Fibroblast of skin of scalp (primary cell): Measurements from ENCODE around the gene EMC1.
"Not testable (repeated sequence)": the region's sequence is repeated elsewhere in the genome, so short reads cannot be mapped to it uniquely, and the experiment has no call there.

ENCODE experiments used
- DNase-seq: peaks from one replicate; pipeline ENCODE4 v3.0.0-alpha.2; 2013

The EMC1 gene

DNA sequence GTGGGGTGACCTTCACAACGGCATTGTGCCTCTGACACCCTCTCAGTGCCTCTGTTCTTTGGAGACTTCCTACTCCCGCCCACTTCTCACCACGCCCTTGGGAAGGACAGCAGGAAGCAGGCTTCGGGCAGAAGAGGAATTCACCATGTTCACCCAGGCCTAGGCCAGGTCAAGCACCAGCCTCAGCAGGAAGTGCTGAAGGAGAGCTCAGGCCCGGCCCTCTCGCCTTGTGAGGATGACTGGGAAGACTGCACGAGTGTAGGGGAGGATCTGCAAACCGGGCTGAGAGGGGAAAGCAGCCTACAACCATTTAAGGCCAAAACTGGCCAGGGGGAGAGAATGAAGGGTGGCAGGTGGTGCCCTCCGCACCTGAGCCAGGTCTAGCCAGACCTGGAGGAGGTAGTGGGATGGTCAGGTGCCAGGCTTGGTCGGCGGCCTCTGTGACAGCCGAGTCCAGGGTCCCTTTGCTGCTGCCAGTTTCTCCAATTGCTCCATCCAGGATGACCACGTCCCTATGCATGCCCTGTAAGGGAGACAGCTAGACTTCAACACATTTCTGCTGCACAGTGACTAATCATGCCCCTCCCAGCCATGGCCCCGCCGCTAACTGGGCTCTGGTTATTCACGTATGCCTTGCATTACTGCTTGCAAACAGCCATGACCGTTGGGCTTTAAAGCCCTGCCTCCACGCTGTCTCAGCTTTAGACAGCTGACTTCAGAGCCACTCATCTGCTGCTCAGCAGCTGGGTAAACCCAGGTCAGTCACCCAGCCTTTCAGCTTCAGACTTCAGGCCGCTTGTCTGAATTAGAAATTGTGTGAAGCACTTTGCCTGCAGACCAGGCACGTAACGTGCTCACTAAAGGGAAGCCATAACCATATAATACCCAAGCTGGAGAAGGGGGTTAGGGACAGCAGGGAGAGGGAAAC, 9.2 kb upstream of the EMC1 start:
- peak; percentile 68 for DNase-seq

DNA sequence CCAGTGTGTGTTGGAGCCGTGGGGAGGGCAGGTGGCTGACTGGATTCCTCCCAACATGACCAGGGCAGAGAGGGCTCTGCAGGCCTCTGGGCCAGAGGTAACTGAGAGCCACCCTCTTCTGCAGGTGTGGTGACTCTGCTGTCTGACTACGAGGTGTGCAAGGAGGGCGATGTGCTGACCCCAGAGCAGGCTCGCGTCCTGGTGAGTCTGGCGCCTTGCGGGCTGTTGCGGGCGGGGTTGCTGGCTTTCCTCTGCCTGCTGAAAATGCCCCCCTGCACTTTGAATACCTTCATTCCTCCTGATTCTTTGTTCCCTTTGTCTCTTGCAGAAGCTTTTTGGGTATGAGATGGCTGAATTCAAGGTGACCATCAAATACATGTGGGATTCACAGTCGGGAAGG, 7.0 kb upstream of the EMC1 start:
- no peak for DNase-seq

DNA sequence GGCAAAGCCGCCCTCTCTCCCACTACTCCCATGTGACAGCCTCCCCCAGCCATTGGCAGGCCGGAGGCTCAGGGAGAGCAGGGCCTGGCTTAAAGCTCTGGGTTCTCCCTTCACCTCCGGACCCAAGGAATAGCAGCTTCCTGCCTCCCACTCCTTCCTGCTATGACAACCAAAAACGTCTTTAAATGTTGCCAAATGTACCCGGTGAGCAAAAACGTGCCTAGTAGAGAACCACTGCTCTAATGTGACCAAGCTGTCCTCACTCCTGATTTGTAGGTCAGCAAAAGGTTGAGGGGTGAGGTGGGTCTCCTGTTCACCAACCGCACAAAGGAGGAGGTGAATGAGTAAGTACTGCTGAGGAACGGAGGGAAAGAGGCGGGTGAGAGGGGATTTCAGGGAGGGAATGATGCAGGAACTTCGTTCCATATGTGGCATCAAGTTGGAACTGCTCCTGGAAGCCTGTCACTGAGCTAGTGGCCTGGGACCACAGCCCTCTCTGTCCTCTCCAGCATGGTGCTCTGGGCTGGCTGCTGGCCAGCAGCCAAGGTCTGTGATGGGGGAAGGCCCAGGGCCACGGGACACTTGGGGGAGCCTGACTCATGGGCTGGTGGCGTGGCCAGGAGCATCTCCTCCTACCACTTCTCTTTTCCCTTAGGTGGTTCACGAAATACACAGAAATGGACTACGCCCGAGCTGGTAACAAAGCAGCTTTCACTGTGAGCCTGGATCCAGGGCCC, 6.0 kb upstream of the EMC1 start:
- DNase-seq: no peak

DNA sequence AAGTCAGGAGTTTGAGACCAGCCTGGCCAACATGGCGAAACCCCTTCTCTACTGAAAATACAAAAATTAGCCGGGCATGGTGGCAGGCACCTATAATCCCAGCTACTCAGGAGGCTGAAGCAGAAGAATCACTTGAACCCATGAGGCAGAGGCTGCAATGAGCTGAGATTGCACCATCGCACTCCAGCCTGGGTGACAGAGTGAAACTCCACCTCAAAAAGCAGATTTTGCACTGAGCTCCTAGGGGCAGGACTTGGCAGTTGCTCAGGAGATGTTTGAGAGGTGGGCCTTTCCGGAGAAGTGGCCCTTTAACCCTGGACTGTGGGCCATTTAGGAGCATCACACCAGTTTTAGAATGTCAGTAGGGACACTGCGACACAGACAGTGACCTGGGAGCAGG, 5.0 kb upstream of the EMC1 start:
- DNase-seq: not testable (repeated sequence)

DNA sequence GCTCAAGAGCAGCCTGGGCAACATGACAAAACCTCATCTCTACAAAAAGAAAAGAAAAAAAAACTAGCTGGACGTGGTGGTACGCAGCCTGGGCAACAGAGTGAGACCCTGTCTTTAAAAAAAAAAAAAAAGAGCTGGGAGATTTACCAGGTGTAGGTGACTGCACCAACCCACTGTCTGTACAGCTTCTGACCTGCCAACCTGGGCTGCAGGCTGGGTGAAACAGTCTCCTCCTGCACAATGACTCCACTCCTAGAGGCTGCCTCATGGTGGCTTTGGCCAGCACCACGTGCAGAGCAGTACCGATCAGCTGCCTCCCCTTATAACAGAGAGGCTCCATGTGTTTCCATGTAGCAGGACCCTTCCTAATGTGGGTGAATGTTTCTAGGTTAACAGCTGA, 4.0 kb upstream of the EMC1 start:
- no peak for DNase-seq

DNA sequence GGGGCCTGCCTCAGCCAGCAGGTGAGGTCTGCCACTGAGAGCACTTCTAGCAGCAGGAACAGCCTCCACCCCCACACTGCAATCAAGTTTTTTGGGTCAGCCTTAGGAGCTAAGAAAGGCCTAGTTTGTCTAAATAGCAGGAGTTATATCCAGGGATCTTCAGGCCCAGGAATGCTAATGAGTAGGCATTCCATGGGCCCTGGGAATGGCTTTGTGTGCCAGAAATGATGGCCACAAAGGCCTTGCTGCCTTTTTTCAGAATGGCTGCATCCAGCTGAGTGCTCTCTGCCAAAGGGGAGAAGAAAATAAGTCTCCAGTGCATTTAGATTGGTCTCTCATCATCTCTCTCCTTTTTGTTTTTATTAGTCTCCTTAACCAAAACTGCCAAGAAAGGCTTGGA, 3.1 kb upstream of the EMC1 start:
- DNase-seq: no peak

DNA sequence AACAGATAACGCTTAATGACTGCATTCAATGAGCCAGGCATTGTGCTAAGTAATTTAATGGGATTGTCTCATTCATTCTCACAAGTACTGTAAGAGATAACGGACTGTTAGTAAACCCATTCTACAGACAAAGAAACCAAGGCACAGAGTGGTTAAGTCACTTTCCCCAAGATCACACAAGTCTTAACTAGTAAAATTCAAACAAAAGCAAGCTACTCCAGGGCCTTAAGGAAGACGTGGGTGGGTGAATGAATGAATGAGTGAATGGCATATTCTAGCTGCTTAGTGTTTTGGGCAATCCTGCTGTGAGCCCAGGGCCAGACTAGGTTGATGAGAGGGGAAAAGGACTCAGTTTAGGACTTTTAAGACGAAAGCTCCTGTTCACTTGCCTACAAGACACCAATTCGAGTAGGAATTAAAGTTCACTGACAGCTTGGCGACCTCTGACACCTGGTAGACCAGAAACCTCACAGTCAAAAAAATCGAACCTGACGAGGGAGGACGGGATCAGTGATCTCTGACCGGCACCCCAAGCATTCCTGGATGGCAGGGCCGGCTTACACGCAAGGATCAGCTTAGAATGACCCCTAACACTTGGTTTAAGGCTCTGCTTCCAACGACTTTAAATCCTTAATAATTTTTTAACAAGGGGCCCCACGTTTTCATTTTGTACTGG, 557 bp downstream of the EMC1 start:
- no peak for DNase-seq

DNA sequence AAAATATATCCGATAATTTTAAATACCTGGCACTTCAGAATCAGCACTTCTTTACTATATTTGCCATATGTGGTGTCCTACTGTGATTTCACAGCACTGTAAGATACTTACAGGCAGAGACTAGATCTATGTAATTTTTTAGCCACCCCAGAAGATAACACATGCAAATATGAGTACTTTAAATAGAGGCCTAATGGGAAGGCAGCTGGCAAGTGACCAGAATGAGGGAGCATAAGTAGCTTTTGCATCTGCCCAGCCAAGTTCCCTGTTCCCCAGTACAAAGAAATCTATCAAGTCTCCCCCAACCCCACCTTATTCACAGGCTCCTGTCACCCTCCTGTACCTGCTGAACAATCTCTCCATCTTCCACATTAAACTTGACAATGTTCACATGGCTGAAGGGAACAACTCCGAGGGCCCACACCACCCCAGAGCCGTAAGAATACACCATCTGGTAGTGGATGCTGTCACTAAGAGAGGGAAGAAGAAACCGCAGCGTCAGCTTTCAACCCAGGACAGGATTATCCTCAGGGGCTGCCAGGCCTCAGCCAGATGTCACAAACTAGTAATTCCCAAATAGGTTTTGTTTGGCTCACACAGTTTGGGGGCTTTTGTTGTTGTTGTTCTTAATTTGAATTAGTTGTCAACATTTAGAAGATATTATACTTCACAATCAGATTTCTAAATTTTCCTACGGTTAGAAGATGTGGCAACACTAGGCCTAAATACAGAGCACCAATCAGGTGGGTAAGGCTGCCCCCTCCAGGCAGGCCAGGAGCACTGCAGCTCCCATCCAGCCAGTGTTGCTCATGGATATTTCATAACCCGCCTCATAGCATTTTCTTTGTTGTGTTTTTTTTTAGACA, 10.4 kb downstream of the EMC1 start:
- peak; percentile 59 for DNase-seq

DNA sequence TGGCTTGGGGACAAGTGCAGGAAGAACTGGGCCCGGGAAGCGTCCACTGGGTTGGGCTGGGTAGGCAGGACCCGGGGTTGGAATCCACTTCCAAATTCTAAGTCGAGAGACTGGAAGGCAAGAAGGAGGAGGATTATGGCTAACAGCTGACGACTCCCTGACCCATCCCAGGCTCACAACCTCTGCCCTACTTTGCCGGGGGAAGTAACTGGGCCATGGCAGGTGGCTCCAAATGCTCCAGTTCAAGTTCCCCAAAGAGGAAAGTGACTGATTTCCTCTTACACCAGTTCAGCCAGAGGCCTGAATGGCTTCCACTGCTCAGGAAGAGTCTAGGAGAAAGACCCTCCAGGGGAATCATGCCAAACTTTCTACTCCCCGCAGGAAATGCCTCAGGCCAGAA, 11.4 kb downstream of the EMC1 start:
- no peak for DNase-seq

DNA sequence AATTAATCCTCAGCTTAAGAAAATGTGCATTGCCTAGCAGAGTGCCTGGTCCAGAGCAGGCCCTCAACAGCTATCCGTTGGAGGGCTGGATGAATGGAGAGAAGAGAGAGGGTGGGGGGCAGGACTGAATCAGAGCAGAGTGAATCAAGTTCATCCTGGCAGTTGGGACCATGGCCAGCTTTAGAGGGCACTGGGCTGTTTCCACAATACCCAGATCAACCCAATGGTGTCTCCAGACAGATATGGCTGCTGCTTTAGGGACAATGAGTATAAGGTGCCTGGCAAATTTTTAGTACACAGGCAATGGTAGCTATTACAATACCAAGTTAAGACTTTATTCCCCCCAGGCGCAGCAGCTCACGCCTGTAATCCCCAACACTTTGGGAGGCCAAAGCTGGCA, 17.1 kb downstream of the EMC1 start:
- no peak for DNase-seq

DNA sequence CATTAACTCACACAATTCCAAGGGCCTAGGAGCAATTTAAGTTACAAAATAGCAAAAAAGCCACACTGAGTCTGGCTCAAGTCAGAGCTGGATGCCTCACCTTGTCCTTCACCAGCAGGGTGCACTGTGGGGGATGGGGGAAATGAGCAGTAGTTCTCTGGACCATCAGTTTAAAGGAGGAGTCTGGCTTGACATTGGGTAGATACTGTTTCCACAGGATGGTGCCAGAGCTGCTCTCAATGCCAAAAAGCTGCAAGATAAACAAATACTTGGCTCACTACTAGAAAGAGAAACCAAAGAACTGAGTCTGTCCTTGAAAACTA, 18.8 kb downstream of the EMC1 start:
- no peak for DNase-seq

DNA sequence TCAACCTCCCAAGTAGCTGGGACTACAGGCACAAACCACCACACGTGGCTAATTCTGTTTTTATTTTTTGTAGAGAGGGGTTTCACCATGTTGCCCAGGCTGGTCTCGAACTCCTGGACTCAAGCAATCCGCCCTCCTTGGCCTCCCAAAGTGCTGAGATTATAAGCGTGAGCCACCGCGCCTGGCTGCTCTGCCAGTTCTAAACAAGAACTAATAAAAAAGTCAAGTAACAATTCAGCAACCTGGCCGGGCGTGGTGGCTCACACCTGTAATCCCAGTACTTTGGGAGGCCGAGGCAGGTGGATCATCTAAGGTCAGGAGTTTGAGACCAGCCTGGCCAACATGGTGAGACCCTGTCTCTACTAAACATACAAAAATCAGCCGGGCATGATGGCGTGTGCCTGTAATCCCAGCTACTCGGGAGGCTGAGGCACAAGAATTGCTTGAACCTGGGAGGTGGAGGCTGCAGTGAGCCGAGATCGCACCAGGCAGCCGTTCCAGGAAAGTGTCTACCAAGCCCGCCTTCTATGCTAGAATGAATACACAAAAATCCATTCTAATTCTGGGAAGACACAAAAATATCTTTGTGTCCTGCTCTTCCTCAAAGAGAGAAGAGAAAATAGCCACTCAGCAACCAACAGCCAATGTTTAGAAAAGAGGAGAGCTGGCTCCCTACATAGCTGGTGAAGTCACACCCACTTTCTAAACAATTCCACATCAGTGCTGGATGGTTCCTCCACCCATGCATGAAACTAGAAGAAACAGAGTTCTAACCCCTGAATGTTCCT, 19.4 kb downstream of the EMC1 start:
- DNase-seq: not testable (repeated sequence)

DNA sequence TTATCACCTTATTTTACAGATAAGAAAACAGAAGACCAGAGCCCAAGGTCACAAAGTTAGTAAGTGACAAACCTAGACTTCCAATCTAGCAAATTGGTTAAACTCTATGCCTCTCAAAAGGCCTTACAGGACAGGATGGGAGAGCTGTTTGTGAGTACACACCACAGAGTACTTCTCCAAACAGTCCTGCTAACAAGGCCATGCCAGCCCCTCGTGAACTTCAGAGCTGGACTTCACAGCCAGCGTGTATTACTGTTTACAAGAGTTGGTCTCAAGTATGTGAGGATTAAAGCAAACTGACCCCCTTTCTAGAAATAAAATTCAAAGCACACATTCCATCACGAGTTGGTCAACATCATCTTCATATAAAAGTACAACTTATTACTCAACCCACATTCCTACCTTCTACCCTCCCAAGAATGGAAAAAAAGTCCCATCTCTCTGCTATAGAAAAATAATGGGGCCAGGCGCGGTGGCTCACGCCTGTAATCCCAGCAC, 21.4 kb downstream of the EMC1 start:
- no peak for DNase-seq

DNA sequence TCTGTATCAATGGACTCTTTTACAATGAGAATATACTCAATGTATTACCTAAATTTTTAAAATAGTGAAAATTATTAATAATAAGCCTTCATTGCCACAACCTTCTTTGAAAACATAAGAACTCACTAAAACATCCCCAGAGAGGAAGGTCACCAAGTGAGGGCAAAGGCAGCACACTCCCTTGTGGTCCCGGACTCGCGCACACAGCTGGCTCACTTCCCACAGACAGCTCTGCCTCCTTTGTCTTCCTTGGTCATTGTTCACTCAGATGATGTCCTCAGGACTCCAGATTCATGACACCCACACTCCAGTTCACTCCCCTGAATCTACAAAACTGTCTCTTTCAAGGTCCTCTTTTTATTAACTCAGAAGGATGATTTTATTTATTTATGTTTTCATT, 22.1 kb downstream of the EMC1 start:
- no peak for DNase-seq

DNA sequence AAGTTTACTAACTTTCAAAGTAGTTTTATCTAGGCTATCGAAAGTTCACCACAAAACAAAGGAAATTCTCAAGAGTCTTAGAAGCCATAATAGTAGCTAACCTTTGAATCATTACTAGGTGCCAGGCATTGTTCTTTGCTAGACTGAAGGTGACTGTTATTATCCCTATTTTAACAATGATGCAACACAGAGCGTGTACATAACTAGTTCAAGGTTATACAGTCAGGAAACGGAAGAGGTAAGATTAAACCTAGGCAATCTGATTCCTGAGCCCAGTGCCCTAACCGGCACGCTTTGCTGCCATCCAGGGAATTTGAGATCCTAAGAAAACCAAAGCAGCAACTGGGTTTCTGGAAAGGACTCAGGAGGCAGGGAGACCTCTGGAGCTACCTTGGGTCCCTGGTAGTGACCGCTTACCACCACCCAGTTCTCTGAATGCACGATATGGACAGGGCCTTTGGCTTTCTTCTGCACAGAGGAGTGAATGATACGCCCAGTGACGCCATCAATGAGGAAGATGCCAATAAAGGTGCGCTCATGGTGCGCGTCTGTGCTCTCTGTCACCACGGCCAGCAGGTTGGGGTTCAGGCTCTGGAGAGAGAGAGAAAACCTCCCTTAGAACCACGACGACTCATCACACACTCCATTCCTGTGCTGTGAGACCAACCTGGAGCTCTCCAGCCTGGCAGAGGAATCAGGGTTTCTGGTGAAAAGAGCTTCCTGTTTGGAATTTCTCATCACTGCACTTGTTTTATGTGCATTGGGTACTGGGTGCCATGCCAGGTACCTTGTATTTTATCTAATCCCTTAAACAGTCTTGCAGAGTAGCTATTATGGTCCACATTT, 28.1 kb downstream of the EMC1 start:
- no peak for DNase-seq

DNA sequence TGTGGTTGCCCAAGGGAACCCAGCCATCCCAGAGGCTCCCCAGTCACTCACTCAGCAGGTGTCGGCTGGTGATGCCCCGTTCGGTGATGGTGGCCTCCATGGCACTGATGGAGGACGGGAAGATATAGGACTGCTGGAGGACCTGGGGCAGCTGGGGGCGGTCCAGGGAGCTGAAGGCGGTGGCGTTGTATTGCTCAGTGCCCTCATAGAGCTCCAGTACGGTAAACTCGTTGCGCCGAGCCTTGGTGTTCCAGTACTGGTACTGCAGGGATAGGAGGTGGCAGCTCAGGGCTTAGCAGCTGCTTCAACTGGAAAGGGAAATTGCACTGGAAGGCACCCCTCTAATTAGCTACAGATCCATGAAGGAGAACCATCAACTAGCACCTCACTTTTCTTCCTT, 28.8 kb downstream of the EMC1 start:
- no peak for DNase-seq

DNA sequence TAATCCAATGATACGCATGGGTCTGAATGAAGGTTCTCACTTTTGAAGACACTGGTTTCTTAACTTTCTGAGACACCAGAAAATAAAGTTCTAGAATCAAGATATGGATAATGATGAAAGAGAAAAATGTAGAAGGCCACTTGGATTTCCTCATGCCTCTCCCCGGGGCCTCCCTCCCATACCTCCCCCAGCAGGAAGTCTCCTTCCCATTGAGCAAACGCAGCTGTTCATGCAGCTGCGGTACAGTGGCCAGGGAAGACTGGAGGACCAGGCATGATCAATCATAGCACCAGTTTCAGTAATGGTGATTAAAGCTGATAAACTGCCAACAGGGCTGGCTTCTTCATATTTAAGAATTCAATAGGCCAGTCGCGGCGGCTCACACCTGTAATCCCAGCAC, 30.3 kb downstream of the EMC1 start:
- DNase-seq: no peak

DNA sequence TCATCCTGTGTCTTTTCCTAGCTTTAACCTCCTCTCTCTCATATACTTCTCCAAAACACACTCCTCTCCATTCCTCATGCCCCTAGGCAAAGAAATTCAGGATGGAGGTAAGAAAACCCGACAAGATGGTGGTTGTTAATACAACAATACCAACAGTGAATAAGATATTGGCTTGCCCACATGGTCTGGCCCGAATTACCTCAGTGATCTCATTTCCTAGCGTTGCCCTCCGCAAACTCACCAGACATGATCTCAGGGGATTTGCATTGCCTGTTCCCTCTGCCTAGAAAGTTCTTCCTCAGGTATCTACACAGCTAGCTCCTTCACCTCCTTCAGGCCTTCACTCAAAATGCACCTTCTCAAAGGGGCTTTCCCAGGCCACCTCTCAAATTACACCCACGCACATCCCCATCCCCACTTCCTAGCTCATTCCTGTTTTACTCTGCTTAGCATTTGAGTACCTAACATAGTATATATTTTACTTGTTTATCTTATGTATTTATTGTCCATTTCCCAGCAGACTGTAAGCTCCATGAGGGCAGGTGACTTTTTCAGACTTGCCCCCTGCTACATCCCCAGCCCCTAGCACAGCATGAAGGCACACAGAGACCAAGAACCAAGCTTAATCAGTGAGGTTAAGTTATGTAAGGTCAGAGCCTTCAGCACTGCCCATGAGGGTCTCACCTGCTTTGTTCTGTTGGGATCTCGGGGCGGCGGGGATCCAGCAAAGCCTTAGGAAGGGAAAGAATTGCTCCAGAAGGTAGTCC, 31.1 kb downstream of the EMC1 start:
- no peak for DNase-seq

DNA sequence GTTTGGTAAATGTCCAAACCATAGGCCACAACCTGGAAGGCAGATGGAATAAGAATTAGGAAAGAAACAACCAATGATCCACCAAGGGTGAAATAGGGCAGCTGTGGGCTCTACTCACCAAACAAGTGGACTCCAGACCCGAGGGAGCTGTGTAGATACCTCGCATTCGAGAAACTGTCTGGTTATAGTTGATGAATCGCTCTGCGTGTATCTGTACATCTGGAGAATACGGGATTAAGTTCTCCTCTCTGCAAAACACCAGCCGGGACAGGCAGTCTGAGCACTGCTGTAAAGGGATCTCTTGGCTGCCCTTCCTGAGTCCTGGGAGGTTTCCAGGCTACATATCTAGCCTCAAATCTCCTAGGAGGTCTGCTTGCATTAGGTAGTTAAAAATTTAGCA, 31.9 kb downstream of the EMC1 start:
- no peak for DNase-seq

DNA sequence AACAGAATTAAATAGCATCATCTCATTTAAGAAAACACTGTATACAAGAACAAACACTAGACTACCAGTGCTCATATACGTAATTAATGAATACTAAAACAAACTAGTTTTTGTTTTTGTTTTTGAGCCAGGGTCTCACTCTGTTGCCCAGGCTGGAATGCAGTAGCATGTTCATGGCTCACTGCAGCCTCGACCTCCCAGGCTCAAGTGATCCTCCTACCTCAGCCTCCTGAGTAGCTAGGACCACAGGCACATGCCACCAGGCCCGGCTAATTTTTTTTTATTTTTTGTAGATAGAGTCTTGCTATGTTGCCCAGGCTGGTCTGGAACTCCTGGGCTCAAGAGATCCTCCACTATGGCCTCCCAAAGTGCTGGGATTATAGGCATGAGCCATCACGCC, 34.7 kb downstream of the EMC1 start:
- DNase-seq: not testable (repeated sequence)
